GM06990 (cell line): Measurements from ENCODE around the gene VIPR1.

ENCODE experiments used
- DNase-seq: peaks from one replicate; pipeline ENCODE4 v3.0.0-alpha.2; 2011; ENCODE audit not compliant: insufficient read length; ENCODE audit errors: extremely low read depth
- H3K27me3 ChIP-seq: replicated peaks from 2 replicates; pipeline ENCODE4 v1.6.0; 2011; ENCODE audit warnings: low read length; ENCODE audit not compliant: control insufficient read depth, insufficient read depth
- H3K36me3 ChIP-seq: 2 replicates; pipeline ENCODE4 v1.5.1; 2011; ENCODE audit warnings: low read length; ENCODE audit not compliant: control insufficient read depth, insufficient read depth
- H3K4me3 ChIP-seq: replicated peaks from 2 replicates; pipeline ENCODE4 v1.5.1; 2011; ENCODE audit warnings: low read depth, mild to moderate bottlenecking, control low read depth, low read length
- TF ChIP-seq, protein P1 (sequence below): IDR thresholded peaks from 2 replicates; pipeline ENCODE4 v1.5.1; 2011; ENCODE audit warnings: low read length, control low read depth, mild to moderate bottlenecking, inconsistent platforms; ENCODE audit not compliant: insufficient read depth, poor library complexity, severe bottlenecking

VIPR1 gene

DNA sequence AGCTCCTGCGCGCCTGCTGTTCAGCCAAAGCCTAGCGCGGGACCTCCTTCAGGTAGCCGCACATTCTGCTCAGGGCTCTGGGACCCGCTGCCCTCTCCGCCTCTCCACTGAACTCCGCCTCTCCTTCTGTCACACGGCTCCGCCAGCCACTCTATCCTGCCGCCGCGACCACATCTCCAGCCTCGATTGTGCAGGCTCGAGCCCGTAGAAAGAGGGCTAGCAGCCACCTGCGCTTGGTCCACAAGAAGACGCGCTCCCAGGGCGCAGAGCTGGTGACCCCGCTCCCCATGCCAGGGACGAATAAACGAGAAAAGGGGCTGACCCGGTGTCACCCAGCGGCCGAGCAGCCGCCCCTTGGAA, 1.1 kb upstream of the VIPR1 start:
- Histone ChIP-seq H3K36me3 (no peaks in the 10 kb centered on the region), H3K4me3 (peak overlapping the region; percentile 55), H3K27me3 (no peaks in the 10 kb centered on the region; the same call in none of the 2 replicates)
- TF ChIP-seq, protein P1, sequence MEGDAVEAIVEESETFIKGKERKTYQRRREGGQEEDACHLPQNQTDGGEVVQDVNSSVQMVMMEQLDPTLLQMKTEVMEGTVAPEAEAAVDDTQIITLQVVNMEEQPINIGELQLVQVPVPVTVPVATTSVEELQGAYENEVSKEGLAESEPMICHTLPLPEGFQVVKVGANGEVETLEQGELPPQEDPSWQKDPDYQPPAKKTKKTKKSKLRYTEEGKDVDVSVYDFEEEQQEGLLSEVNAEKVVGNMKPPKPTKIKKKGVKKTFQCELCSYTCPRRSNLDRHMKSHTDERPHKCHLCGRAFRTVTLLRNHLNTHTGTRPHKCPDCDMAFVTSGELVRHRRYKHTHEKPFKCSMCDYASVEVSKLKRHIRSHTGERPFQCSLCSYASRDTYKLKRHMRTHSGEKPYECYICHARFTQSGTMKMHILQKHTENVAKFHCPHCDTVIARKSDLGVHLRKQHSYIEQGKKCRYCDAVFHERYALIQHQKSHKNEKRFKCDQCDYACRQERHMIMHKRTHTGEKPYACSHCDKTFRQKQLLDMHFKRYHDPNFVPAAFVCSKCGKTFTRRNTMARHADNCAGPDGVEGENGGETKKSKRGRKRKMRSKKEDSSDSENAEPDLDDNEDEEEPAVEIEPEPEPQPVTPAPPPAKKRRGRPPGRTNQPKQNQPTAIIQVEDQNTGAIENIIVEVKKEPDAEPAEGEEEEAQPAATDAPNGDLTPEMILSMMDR: no peak
- DNase-seq: no peak

DNA sequence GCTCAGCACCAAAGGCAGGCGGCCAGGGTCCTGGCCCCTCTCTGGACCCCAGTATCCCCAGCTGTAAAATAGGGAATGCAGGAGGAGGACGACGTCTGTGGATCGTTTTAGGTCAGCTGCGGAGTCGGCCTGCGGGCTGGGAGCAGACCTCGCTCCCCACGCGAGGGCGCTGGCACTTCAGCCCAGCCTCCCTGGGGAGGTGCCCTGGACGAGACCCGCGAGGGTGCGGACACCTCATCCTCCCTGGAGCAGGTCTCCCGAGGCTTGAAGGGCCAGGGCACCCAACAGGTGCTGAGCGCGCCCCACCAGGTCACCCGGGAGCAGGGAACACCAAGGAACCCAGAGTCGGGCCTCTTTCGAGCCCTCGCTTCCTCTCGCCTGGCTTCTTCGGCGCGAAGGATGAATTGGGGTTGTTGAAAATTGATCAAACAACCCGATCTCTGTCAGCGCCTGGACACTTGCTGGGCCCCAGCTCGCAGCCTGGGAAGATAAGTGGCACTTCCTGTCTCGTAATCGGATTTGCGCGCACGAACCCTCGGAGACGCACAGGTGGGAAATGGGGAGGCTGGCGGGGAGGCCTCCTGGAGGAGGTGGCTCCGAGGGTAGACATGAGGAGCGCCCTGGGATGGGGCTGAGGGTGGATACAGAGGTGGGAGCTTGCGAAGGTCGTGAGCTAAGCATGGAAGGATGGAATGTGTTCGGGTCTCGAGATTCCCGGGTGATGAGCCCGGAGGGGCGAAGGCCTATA, 588 bp upstream of the VIPR1 start:
- Histone ChIP-seq H3K27me3 (no peaks in the 10 kb centered on the region; the same call in none of the 2 replicates), H3K4me3 (peak overlapping the region; percentile 55), H3K36me3 (no peaks in the 10 kb centered on the region)
- peak; percentile 56 for DNase-seq
- TF ChIP-seq, protein P1: peak; percentile 77

DNA sequence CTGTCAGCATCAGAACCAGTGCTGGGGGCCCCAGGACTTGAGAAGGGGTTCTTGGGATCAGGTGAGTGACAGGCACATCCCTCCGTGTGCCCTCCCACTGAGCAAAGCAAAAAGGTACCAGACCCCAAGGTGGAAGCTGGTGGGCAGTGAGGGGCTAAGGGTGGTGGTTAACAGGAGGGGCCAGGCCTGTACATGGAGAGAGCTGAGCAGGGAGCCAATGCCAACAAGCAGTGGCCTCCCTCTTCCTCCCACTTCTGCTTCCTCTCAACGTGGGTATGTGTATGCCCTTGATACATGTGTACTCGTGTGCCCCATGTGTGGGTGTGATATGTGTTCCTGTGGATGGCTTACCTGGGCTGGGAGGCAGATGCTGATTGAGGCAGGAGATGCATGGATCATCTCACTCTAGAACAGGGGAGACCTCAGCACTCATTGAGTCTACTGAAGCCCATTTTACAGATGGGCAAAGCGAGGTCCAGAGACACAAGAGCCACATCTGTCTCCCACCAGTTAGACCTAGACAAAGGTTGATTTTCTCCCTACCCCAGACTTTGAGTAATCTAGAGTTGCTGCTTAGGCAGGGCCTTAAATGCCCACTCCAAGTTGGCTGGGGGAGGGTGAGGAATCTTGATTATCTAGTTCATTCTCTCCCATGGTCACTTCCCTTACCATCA, 945 bp downstream of the VIPR1 start:
- no peak overlapping the region for H3K4me3 ChIP-seq
- TF ChIP-seq, protein P1: no peak
- H3K27me3 ChIP-seq: no peaks in the 10 kb centered on the region; the same call in none of the 2 replicates
- H3K36me3 ChIP-seq: no peaks in the 10 kb centered on the region
- DNase-seq: no peak

DNA sequence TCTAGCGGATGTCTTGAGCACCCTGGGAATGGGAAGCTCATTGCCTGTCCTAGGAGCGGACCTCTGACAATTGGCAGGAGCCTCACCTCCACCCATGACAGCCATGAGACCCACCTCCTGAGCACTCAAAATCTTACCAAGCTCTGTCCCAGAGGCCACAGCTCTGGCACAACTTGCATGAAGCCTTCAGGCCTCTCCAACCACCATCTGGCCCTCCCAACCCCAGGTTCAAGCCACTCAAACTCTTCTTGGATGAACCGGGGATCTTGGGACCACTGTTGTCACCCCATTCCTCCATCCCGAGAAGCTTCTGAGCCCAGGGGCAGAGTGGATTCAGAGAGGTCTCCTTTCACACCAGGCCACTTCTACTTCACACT, 1.5 kb downstream of the VIPR1 start:
- TF ChIP-seq, protein P1: no peak
- no peak for DNase-seq
- H3K27me3 ChIP-seq: no peaks in the 10 kb centered on the region; the same call in none of the 2 replicates
- H3K36me3 ChIP-seq: no peaks in the 10 kb centered on the region
- no peak overlapping the region for H3K4me3 ChIP-seq

DNA sequence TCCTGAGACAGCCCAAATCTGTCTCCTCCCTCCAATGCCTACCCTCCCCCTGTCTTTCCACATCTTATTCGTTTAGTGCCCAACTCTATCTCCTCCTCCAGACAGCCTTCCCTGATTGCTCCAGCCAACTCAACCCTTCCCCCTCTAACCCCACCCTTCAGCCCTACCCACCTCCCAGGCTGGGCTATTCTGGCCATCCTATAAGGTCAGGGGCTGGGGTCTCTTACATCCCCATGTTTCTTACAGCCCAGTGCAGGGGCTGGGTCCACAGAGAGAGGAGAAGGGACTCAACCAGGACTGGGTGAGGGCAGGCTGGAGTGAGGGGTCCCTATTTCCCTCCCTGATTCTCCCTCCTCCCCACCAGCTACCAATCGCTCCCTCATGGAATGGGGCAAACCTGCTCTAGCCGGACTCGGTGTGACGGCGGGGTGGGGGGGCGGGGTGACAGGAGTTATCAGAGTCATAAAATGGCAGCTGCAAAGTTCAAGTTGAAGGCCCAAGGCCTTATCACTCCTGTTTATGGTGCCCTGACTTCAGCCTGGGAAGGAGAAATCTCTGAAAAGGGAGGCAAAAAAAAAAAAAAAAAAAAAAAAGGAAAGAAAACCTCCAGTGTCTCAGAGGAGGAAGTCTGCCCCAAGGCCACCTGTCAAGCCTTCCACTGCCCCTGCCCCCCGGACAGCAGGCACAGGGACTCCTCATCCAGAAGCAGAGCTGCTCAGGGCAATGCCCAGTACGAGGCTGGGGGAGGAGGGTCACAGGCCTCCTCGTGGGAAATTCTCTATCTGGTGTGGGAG, 2.1 kb downstream of the VIPR1 start:
- TF ChIP-seq, protein P1: no peak
- H3K36me3 ChIP-seq: no peaks in the 10 kb centered on the region
- no peaks in the 10 kb centered on the region; the same call in none of the 2 replicates for H3K27me3 ChIP-seq
- no peak overlapping the region for H3K4me3 ChIP-seq
- DNase-seq: no peak
